ENCODE results near the gene PPP1R3D. TPM values are rescaled to one million over a fixed set of nuclear protein-coding genes. Genes with fewer than 3 reads are reported as not detected.

The PPP1R3D gene
- total RNA-seq, 1 experiment from 2014 or later: 4.9 TPM

DNA sequence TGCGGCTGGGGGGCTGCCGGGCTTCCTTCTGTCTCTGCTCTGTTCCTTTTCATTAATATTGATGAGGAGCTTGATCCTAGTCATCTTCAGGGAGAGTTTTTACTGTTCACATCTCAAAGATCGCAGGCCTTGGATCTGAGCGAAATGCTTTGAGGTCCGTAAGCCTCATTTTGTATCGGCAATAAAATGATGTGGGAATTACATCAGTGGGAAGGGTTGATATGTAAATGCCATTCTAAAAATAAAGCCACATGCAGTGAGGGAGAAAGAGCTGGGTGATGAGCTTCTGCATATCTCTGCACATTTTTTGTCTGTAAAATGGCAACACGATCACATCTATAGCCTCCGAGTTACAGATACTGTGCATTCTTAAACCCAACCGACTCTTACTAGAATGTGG, 43.0 kb upstream of the PPP1R3D start:
- BruUV-seq (replicated peaks): no TSS peak
- intact Hi-C loops (cut with micrococcal nuclease; ENCODE audit: unreplicated experiment): no loop called here
- Histone ChIP-seq H3K27ac (ENCODE audit: low read depth, low read length, poor library complexity, severe bottlenecking) (no peak overlapping the region), H3K9me3 (ENCODE audit: low read depth, low read length, poor library complexity, severe bottlenecking) (no peaks in the 10 kb centered on the region), H3K4me3 (ENCODE audit: low read depth, low read length, poor library complexity, severe bottlenecking) (no peak overlapping the region), H3K27me3 (replicated peaks; ENCODE audit: insufficient read depth, low read depth, low read length, poor library complexity) (no peaks in the 10 kb centered on the region), H3K36me3 (ENCODE audit: insufficient read depth, low read length, poor library complexity, severe bottlenecking) (no peaks in the 10 kb centered on the region), H3K4me1 (ENCODE audit: insufficient read depth, low read length, poor library complexity, severe bottlenecking) (no peaks in the 10 kb centered on the region)
- POLR2A ChIA-PET (ENCODE audit: low non-redundant PET): no interaction called here
- TF ChIP-seq, protein P1, sequence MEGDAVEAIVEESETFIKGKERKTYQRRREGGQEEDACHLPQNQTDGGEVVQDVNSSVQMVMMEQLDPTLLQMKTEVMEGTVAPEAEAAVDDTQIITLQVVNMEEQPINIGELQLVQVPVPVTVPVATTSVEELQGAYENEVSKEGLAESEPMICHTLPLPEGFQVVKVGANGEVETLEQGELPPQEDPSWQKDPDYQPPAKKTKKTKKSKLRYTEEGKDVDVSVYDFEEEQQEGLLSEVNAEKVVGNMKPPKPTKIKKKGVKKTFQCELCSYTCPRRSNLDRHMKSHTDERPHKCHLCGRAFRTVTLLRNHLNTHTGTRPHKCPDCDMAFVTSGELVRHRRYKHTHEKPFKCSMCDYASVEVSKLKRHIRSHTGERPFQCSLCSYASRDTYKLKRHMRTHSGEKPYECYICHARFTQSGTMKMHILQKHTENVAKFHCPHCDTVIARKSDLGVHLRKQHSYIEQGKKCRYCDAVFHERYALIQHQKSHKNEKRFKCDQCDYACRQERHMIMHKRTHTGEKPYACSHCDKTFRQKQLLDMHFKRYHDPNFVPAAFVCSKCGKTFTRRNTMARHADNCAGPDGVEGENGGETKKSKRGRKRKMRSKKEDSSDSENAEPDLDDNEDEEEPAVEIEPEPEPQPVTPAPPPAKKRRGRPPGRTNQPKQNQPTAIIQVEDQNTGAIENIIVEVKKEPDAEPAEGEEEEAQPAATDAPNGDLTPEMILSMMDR (conservative IDR thresholded peaks at IDR 0.05; ENCODE audit: low read depth, low read length): no peak
- no peak for TF ChIP-seq EZH2 (IDR thresholded peaks at IDR 0.05; ENCODE audit: borderline replicate concordance, low read depth, low read length, poor library complexity, severe bottlenecking)
- CTCF ChIA-PET: no interaction called here
- DNase-seq (ENCODE audit: low spot score): no peak

DNA sequence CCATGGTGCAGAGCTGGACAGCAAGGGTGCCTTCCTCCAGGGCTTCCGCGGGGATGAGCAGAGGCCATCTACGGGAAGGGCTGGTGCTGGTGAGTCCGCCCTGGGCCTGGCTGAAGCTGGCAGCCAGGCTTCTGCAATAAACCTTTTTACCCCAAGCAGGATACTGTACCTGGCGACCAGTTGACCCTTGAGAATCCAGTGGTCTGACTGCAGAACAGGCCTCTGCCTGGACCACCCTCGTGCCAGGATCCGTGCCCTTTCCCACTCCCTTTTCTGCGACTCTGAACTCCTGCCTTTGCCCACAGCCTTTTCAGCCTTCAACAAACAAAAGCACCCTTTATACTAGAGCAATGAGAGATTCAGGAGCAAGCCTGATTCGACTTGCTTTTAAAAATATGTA, 37.0 kb upstream of the PPP1R3D start:
- no peak overlapping the region for H3K4me3 ChIP-seq (ENCODE audit: low read depth, low read length, poor library complexity, severe bottlenecking)
- no peak for TF ChIP-seq EZH2 (IDR thresholded peaks at IDR 0.05; ENCODE audit: borderline replicate concordance, low read depth, low read length, poor library complexity, severe bottlenecking)
- TF ChIP-seq, protein P1 (conservative IDR thresholded peaks at IDR 0.05; ENCODE audit: low read depth, low read length): no peak
- DNase-seq (ENCODE audit: low spot score): no peak
- ChIA-PET POLR2A (ENCODE audit: low non-redundant PET) (no interaction called here), CTCF (no interaction called here)
- intact Hi-C loops (cut with micrococcal nuclease; ENCODE audit: unreplicated experiment): no loop called here
- no peaks in the 10 kb centered on the region for H3K4me1 ChIP-seq (ENCODE audit: insufficient read depth, low read length, poor library complexity, severe bottlenecking)
- H3K9me3 ChIP-seq (ENCODE audit: low read depth, low read length, poor library complexity, severe bottlenecking): no peaks in the 10 kb centered on the region
- BruUV-seq (replicated peaks): no TSS peak
- H3K27me3 ChIP-seq (replicated peaks; ENCODE audit: insufficient read depth, low read depth, low read length, poor library complexity): no peaks in the 10 kb centered on the region
- H3K36me3 ChIP-seq (ENCODE audit: insufficient read depth, low read length, poor library complexity, severe bottlenecking): no peaks in the 10 kb centered on the region
- H3K27ac ChIP-seq (ENCODE audit: low read depth, low read length, poor library complexity, severe bottlenecking): no peak overlapping the region

DNA sequence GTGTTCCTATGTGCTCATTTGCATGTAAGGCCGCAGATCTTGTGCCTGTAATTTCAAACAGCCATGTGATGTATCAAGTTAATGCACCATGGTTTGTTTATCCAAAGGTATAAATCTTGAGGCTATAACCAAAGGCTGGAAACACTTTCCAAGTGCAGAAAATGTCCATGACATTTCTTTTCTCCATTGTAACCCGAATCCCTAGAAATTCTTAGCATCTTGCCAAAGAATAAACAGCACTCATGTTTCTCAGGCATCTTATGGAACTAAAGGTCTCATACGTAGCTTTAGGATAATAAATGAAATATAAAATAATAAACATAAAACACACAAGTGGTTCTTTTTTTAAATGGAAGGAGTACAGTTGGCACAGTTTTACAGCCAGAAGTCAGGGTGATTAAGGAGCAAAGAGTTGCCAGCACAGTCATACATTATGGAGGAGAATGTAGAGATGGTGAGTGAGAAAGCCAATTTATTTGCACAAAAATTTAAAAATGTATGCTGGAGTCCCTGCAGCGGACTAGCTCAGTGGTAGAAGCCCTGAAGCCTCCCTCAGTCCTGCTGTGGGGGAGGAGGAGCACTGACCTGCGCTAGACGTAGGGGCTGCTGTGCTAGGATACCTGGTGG, 36.2 kb upstream of the PPP1R3D start:
- intact Hi-C loops (cut with micrococcal nuclease; ENCODE audit: unreplicated experiment): no loop called here
- ChIA-PET POLR2A (ENCODE audit: low non-redundant PET) (no interaction called here), CTCF (no interaction called here)
- Histone ChIP-seq H3K27me3 (replicated peaks; ENCODE audit: insufficient read depth, low read depth, low read length, poor library complexity) (no peaks in the 10 kb centered on the region), H3K4me1 (ENCODE audit: insufficient read depth, low read length, poor library complexity, severe bottlenecking) (no peaks in the 10 kb centered on the region), H3K9me3 (ENCODE audit: low read depth, low read length, poor library complexity, severe bottlenecking) (no peaks in the 10 kb centered on the region), H3K27ac (ENCODE audit: low read depth, low read length, poor library complexity, severe bottlenecking) (no peak overlapping the region), H3K4me3 (ENCODE audit: low read depth, low read length, poor library complexity, severe bottlenecking) (no peak overlapping the region), H3K36me3 (ENCODE audit: insufficient read depth, low read length, poor library complexity, severe bottlenecking) (no peaks in the 10 kb centered on the region)
- no peak for DNase-seq (ENCODE audit: low spot score)
- no peak for TF ChIP-seq EZH2 (IDR thresholded peaks at IDR 0.05; ENCODE audit: borderline replicate concordance, low read depth, low read length, poor library complexity, severe bottlenecking)
- TF ChIP-seq, protein P1 (conservative IDR thresholded peaks at IDR 0.05; ENCODE audit: low read depth, low read length): no peak
- no TSS peak for BruUV-seq (replicated peaks)

Measured in A673 (cell line).